ENCODE data around the gene MAPK7.

- TF ChIP-seq GATA2 (IDR thresholded peaks at IDR 0.05; ENCODE audit: low read depth, low read length) (no peak), GATA3 (IDR thresholded peaks at IDR 0.05; ENCODE audit: low read depth, low read length) (no peak)
Measured at GRCh38 chr17:19331134-19331533, 47.2 kb upstream of the MAPK7 start.
